SIG-M5 (cell line): ENCODE data around the gene FAT1.
"Not testable (repeated sequence)": the region's sequence is repeated elsewhere in the genome, so short reads cannot be mapped to it uniquely, and the experiment has no call there.

ENCODE experiments used
- DNase-seq: peaks from one replicate; lab custom pipeline; 2025; lab: John Stamatoyannopoulos, UW

Gene FAT1

GRCh38 chr4:186659456-186659855 lies 64.2 kb downstream of the FAT1 start:
- DNase-seq: not testable (repeated sequence)

- DNase-seq: no peak
These were observed 65.0 kb downstream of the FAT1 start for GRCh38 chr4:186658657-186659056.

- no peak for DNase-seq
These were observed 65.9 kb downstream of the FAT1 start for GRCh38 chr4:186657764-186658163.

GRCh38 chr4:186653969-186654368 lies 69.7 kb downstream of the FAT1 start:
- DNase-seq: no peak

- DNase-seq: no peak
These were observed 72.0 kb downstream of the FAT1 start for GRCh38 chr4:186651624-186652023.

GRCh38 chr4:186651181-186651603 lies 72.5 kb downstream of the FAT1 start:
- DNase-seq: no peak

DNA sequence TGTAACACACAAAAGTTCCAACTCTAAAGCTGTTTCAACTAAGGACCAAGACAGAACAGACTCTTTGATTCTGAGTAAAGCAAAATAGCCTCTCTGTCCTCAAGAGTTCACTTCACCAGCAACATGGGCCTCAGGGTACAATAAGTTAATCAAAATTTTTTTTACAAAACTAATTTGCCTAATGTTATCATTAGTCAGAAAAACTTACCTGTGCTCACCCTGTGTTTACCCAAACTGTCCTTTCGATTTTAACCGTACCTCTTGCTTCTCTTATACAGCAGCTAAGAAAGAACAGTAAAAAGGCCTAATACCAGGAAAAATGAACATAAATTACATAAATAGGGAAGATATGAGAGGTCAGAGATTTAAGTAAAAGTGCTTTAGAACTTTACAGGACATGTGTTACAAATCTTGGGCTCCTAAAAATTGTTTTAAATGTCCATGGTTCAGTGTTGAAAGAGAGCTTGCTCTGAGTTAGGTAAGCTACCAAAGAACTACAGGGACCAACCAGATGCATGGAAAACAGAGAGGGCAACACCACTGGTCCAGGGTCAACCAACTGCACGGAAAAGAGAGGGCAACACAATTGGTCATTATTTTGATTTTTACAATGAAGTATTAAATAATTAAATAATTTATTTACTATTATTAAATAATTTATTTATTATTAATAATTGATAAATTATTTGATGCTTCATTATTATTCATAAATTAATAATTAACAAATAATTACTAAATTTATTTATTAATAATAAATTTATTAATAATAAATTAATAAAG lies 73.1 kb downstream of the FAT1 start:
- DNase-seq: no peak

DNA sequence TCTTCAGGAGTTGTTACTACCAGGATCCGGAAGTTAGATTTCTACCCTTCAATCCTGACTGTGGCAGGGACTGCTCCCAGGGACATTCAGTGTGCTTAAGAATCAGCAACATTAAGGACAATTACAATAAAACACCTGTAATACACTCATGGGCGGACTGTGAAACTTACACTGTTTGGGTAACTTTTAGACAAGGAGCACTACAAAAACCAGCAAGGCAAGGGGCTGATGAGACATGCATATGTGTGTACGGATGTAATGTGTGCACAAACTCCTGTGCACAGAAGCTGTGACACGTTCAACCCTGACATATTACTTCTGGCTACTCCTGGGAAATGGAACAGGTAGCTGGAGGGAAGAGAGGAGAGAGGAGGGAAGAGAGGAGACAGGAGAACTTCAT lies 75.8 kb downstream of the FAT1 start:
- DNase-seq: no peak

DNA sequence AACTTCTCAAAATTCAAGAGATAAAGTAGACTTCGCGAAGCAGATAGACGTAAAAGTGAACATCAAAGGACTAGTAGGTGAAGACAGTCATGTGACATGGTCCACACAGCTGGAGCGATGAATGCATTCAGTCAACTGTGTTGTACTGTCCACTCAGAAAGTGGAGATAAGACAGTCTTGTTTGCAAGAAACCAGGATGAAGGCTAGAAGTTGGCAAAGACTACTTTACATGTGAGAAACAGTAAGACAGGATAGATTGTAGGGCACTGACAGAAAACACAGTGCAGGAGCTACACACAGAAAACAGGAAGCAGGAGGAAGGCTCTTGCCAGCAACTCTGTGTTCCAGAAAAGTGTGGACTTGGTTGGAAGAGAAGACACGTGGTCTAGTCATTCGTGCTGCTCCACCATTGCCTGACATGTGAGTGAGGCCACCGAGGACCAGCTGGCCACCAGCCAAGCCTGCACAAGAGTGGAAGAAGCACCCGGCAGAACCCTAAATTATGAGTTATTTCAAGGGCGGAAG lies 78.9 kb downstream of the FAT1 start:
- no peak for DNase-seq

DNA sequence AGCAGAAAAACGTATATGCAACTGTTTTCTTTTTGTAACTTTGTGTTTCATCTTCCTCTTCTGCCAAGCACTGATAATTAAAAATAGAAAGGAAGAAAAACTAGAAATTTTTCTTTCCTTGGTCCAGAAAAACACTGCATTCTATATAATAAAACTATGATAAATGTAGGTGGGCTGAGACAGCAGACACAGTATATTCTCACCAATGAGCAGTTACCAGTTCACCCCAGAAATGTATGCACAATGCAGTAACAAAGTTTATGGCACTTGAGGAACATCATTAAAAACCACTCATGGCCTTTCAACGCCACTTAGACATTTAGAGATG lies 79.4 kb downstream of the FAT1 start:
- DNase-seq: no peak

DNA sequence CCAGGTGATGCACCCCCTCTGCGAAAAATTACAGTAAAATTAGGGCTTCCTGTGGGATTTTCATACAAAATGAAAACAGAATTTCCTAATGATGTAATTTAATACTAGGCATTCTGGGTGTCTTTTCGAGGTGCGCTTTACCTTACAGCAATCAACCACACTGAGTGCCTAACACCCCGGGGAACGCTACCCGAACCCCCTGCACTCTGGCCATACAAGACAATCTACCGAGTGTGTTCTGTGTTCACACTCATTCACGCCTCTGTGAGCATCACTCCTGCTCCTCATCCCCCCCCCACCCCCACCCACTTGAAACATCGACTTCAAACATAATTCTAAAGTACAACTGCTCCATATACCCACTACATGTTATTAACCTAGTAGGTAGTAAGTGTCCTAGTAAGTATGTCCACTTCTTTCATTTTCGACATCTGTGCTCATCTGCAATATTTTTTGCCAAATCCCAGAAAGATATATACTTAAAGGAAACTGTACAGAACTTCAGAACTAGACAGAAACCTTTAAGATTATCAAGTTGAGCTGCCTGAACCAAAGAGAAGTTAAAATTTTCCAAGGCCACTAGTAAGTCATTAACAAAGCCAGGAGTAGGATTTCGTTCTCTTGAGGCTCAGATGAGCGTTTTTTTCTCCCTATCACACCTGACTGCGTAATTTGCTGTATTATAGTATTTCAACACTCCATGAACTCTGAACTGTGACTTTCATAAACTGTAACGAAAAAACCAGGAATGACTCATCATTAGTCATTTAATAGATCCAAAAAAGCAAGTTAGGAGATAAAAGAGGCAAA lies 80.0 kb downstream of the FAT1 start:
- DNase-seq: no peak

- no peak for DNase-seq
These were observed 80.7 kb downstream of the FAT1 start for GRCh38 chr4:186642998-186643397.

DNA sequence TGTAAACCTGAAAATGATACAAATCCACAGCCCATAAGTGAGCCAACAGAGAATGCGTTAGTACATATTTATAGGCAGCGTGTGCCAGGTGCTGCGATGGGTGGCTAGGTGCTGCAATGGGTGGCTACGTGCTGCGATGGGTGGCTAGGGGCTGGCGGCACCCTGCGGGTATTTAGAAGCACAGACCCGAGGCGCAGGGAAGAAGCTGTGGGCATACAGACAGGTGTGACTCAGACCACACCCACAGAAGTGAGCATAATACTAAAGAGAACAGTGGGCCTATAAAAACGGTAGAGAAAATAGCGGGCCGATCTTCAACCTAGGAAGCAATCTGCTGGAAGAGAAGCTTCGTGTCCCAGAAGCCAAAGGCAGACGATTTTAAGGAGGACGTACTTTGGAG lies 81.1 kb downstream of the FAT1 start:
- no peak for DNase-seq

- no peak for DNase-seq
These were observed 89.0 kb downstream of the FAT1 start for GRCh38 chr4:186634591-186635128.

DNA sequence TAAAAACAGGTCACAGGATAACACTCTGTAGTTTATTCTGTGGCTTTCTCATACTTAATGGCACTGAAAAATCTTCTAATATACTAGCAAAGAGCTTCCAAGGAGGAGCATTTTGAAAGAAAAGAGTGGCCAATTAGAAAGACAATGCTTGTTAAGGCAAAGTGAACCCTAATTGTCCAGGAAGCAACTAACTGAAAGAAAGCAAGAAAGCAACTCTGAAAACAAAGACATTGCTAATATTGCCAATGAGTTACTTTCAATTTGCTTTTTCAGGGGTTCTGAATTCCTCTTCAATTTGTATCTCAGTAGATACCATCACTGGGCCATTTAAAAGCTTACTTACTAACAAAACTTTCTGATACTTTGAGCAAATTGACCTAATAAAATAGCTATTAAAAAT lies 89.8 kb downstream of the FAT1 start:
- no peak for DNase-seq

DNA sequence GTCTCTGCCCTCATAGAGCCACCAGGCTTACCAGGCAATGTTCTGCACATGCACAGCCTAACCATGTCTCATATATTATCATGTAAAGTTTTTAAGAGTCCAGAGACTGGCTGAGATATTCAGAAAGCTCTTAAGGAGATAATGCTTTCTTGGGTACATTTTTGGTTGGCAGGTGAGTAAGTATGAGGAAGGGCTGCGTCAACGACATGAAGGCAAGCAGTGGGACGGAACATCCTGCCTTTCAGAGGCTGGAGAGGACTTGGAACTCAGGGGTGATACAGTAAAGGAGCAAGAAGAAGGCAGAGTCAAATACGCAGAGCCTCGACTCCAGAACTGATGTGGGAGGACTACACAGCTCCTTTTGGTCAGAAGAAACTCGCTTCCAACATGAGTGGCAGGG lies 93.5 kb downstream of the FAT1 start:
- no peak for DNase-seq

DNA sequence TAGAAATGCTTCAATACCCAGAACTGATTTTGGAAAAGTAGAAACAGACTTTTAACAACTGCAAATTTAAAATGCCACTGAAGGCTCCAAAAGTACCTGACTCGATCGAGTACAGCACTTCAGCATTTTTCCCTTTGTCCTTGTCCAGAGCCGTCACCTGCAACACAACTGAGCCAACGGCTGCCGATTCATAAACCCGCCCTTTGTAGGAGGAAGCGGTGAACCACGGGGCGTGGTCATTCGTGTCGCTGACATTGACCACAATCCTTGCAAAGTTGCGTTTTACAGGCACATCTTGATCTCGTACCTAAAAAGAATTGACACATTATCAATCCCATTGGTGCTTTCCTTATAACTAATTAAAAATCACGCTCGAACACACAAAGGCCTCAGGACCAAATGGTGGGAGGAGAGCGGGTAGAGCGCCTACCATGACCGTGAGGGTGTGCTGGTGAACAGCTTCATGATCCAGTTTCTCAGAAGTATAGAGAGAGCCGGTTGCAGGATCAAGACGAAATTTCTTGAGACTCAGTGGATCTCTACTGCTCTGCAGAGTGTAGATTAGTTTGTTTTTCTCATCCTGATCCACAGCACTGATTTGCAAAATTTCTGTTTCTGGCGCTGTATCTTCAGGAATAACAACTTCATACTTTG lies 95.5 kb downstream of the FAT1 start:
- no peak for DNase-seq

DNA sequence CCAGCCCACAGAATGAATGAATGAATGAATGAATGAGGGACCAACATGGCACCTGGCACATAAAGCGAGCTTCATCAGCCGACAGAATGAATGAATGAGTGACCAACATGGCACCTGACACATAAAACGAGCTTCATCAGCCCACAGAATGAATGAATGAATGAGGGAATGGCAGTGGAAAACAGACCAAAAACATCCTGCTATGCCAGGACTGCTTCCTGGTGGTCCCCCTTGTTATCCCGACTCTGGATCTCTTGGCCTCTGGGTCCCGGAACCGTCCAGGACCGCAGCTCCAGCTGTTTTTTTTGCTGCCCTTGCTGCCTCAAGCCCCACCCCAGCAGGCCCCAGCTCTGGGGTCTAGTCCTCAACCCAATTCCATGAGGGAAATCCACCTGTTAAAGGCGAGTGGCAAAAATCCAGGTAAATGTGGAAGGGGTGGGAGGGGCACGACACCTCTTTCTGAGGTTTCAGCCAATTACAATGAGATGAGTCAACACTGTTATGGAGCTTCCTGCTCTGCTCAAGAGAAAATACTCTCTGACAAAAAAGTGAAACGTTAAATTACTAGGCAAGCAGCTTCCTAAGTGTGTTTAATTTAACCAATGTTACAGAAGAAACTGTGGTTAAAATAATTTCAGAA lies 96.3 kb downstream of the FAT1 start:
- no peak for DNase-seq

DNA sequence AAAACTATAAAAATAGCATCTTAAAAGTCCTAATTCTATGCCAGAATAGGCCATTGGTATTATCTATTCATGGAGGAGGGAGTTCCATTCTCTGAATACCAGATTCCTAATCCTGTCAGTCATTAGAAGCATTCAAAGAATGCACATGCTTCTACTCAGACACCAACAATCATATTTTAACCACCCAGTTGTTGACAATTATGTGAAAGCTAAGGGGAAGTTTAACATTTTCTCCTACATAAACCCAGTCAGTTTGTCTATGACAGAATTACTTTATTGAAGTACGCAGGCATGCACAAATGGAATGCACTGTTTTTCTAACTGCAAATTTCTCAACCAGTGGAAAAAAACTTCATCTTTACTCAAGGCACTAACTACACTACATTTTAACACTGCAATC lies 98.7 kb downstream of the FAT1 start:
- no peak for DNase-seq

GRCh38 chr4:186623546-186623945 lies 100.1 kb downstream of the FAT1 start:
- DNase-seq: no peak

DNA sequence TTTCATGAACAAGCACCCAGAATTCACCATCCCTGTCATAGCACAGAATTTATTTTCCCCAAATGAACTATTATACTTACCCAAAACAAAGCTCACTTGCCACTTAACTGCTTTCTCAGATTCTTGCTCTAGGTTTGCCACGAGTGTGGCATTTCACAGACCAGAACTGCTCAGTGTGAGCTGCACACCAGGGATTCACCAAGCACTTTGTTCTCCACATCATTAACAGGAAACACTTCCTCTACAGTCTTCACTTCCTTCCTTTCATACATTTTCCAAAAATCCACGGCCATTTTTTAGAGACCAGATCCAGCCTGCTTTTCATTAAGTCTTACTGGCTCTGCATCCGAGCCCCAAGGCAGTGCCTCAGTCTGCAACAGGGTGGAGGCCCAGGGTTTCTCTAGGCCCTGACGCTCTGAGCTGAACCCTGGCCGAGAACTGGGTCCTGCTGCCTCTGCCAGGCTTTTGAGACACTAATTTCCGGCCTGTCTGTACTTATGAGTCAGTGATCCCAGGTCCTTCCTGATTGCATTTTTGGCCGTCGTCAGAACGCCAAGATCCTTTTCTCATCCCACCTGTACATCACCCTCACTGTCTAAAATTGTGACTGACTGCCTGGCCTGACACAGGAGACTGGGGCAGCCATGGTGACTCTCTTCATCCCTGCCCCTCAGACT lies 100.7 kb downstream of the FAT1 start:
- no peak for DNase-seq
